Measurements from ENCODE around the gene DLG2. TPM values are rescaled to one million over a fixed set of nuclear protein-coding genes. Genes with fewer than 3 reads are reported as not detected.

The DLG2 gene
- total and polyA plus RNA-seq, 2 donors (not counting 3 experiments of a cell fraction or from before 2014, with no cell fraction given): 0.15 to 1.1 TPM

DNA sequence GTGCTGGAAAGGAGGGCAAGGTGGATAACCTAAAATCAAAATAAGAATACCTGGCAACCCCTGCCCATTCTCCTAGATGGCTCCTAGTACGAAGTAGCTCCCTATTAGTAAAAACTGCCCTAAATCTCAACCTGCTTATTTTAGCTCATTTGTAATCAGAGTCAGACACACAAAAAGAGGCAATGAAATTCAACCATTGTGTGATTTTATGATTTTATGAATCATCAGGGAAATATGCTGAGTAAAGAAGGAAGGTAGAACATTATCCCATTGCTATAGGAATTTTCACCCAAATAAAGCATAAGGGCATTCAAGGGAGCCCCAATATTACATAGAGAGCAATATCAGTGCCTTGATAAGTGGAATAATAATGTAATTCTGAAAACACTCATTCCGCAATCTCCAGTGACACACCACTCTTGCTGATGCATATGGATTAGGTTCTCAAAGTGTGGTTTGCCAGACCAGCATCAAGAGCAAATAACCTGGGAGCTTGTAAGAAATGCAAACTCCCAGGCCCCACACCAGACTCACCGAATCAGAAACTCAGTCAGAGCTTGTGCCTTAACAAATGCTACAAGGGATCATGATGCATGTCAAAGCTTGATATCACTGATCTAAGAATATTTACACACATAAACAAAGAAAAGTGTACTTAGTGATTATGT lies 789.6 kb downstream of the DLG2 start:
- ChIA-PET POLR2A (no interaction called here), CTCF (no interaction called here)
- DNase-seq (ENCODE audit: low read depth, low spot score) (no peak), FAIRE-seq (no peak)
- H3K79me2 ChIP-seq (ENCODE audit: control insufficient read depth, insufficient read depth, low read length): no peaks in the 10 kb centered on the region
- intact Hi-C loops (cut with micrococcal nuclease) (no loop called here), dilution Hi-C loops (cut with MboI; ENCODE audit: extremely low pct_ligation_motif_present, low sequenced_read_pairs) (no loop called here)
- BruUV-seq (replicated peaks): no TSS peak
- no peaks in the 10 kb centered on the region for H3K36me3 ChIP-seq (ENCODE audit: control insufficient read depth in 2 of 2, extremely low read depth in 1 of 2, insufficient read depth in 2 of 2, low read length in 2 of 2)
- no peak overlapping the region for H3K9ac ChIP-seq (replicated peaks; ENCODE audit: extremely low read depth, insufficient read depth, low read length)
- no peaks in the 10 kb centered on the region for H4K20me1 ChIP-seq (replicated peaks; ENCODE audit: control insufficient read depth, extremely low read depth, insufficient read depth, low read length)
- no peak overlapping the region for H3K27ac ChIP-seq (ENCODE audit: insufficient read depth, low read depth, low read length)
- no peaks in the 10 kb centered on the region for H3K4me1 ChIP-seq (ENCODE audit: control insufficient read depth, extremely low read depth, insufficient read depth, low read length)
- no peak for TF ChIP-seq CTCF (IDR thresholded peaks at IDR 0.05; ENCODE audit: extremely low read depth in 1 of 2, insufficient read depth in 1 of 2, low read depth in 1 of 2, low read length in 2 of 2)
- TF ChIP-seq FOS (IDR thresholded peaks at IDR 0.05; ENCODE audit: borderline replicate concordance, insufficient read depth, low read length): no peak
- TF ChIP-seq JUN (IDR thresholded peaks at IDR 0.05; ENCODE audit: borderline replicate concordance, insufficient read depth, insufficient read length, low read depth): no peak
- no peak for TF ChIP-seq MAX (IDR thresholded peaks at IDR 0.05; ENCODE audit: insufficient read depth, insufficient read length)
- no peak for TF ChIP-seq POLR2A (IDR thresholded peaks at IDR 0.05; ENCODE audit: low read depth, low read length)
- TF ChIP-seq EZH2 (IDR thresholded peaks at IDR 0.05; ENCODE audit: borderline replicate concordance, low read depth, low read length, severe bottlenecking): no peak
- TF ChIP-seq MYC (IDR thresholded peaks at IDR 0.05; ENCODE audit: low read depth, low read length): no peak
- TF ChIP-seq POLR2AphosphoS5 (IDR thresholded peaks at IDR 0.05; ENCODE audit: insufficient read depth, low read depth, low read length): no peak
- TF ChIP-seq GATA2 (IDR thresholded peaks at IDR 0.05; ENCODE audit: insufficient read depth, insufficient read length, low read depth, low read length): no peak
- no peak overlapping the region for H2AFZ ChIP-seq (ENCODE audit: low read depth, low read length)
- no peaks in the 10 kb centered on the region for H3K9me3 ChIP-seq (replicated peaks; ENCODE audit: control insufficient read depth, insufficient read depth, low read length)
- no peak overlapping the region for H3K4me2 ChIP-seq (ENCODE audit: insufficient read depth, low read length)
- no peaks in the 10 kb centered on the region for H3K9me1 ChIP-seq (replicated peaks; ENCODE audit: control insufficient read depth, extremely low read depth, insufficient read depth, low read length)
- no peak overlapping the region for H3K4me3 ChIP-seq (replicated peaks in 1 of 3; ENCODE audit: insufficient read depth in 1 of 3, low read depth in 1 of 3, low read length in 3 of 3)
- no peaks in the 10 kb centered on the region for H3K27me3 ChIP-seq (ENCODE audit: control insufficient read depth in 2 of 2, insufficient read depth in 2 of 2, low read length in 2 of 2)
